ENCODE measurements around the gene QRFP.

GRCh38 chr9:130857864-130858738, 38.5 kb downstream of the QRFP start:
- TF ChIP-seq POLR2A (IDR thresholded peaks at IDR 0.05; ENCODE audit: low read depth, low read length) = no peak
- TF ChIP-seq POLR2AphosphoS5 (IDR thresholded peaks at IDR 0.05; ENCODE audit: low read depth, low read length) = no peak
- no peak for TF ChIP-seq POU2F2 (IDR thresholded peaks at IDR 0.05; ENCODE audit: low read depth, low read length)
- no peak for TF ChIP-seq PAX5 (IDR thresholded peaks at IDR 0.05; ENCODE audit: insufficient read depth, low read length, severe bottlenecking)
- no peak for TF ChIP-seq SPI1 (IDR thresholded peaks at IDR 0.05; ENCODE audit: low read depth, low read length)

Data from GM12891 (cell line).